ENCODE data around the gene CCSER1. TPM values are rescaled to one million over a fixed set of nuclear protein-coding genes. Genes with fewer than 3 reads are reported as not detected.

The CCSER1 gene
- total RNA-seq, 1 experiment from 2014 or later = 0.05 TPM

- no peak for TF ChIP-seq SIN3A (IDR thresholded peaks at IDR 0.05; ENCODE audit: borderline replicate concordance, insufficient read depth, low read depth, low read length)
- no peak for TF ChIP-seq CTCF (IDR thresholded peaks at IDR 0.05)
- no peak for TF ChIP-seq REST (IDR thresholded peaks at IDR 0.05; ENCODE audit: insufficient read depth in 1 of 2, low read depth in 2 of 2, low read length in 1 of 2)
- Histone ChIP-seq H3K36me3 (ENCODE audit: control insufficient read depth, insufficient read depth, low read length) (no peaks in the 10 kb centered on the region), H3K27me3 (ENCODE audit: control insufficient read depth, insufficient read depth, low read length) (no peaks in the 10 kb centered on the region), H3K9me3 (ENCODE audit: control insufficient read depth, insufficient read depth, low read depth, low read length) (no peaks in the 10 kb centered on the region), H3K27ac (ENCODE audit: low read length) (no peak overlapping the region), H3K4me3 (ENCODE audit: low read depth in 2 of 2, low read length in 2 of 2) (no peak overlapping the region), H3K4me1 (ENCODE audit: control insufficient read depth, insufficient read depth, low read length) (no peaks in the 10 kb centered on the region)
- intact Hi-C loops (cut with micrococcal nuclease; ENCODE audit: unreplicated experiment) (no loop called here), in situ Hi-C loops (cut with HindIII; ENCODE audit: low pct_unique_long_range_greater_than_20kb, low sequenced_read_pairs) (no loop called here)
- CTCF ChIA-PET = no interaction called here
- no peak for DNase-seq (ENCODE audit: low read depth, low spot score)
- no peak for ATAC-seq
- no TSS peak for BruUV-seq (replicated peaks)
- POLR2A ChIA-PET = no interaction called here
These were observed 863.1 kb downstream of the CCSER1 start for GRCh38 chr4:90990284-90990683.

GRCh38 chr4:90992213-90992612 lies 865.0 kb downstream of the CCSER1 start:
- ChIA-PET CTCF (no interaction called here), POLR2A (no interaction called here)
- BruUV-seq (replicated peaks) = no TSS peak
- Histone ChIP-seq H3K27ac (ENCODE audit: low read length) (no peak overlapping the region), H3K27me3 (ENCODE audit: control insufficient read depth, insufficient read depth, low read length) (no peaks in the 10 kb centered on the region), H3K4me3 (ENCODE audit: low read depth in 2 of 2, low read length in 2 of 2) (no peak overlapping the region), H3K9me3 (ENCODE audit: control insufficient read depth, insufficient read depth, low read depth, low read length) (no peaks in the 10 kb centered on the region), H3K36me3 (ENCODE audit: control insufficient read depth, insufficient read depth, low read length) (no peaks in the 10 kb centered on the region), H3K4me1 (ENCODE audit: control insufficient read depth, insufficient read depth, low read length) (no peaks in the 10 kb centered on the region)
- no peak for ATAC-seq
- TF ChIP-seq SIN3A (IDR thresholded peaks at IDR 0.05; ENCODE audit: borderline replicate concordance, insufficient read depth, low read depth, low read length) (no peak), REST (IDR thresholded peaks at IDR 0.05; ENCODE audit: insufficient read depth in 1 of 2, low read depth in 2 of 2, low read length in 1 of 2) (no peak), POLR2AphosphoS5 (IDR thresholded peaks at IDR 0.05; ENCODE audit: low read depth, low read length) (no peak), CTCF (IDR thresholded peaks at IDR 0.05) (no peak), TCF7L2 (IDR thresholded peaks at IDR 0.05; ENCODE audit: low read depth, low read length) (no peak)
- DNase-seq (ENCODE audit: low read depth, low spot score) = no peak
- in situ Hi-C loops (cut with HindIII; ENCODE audit: low pct_unique_long_range_greater_than_20kb, low sequenced_read_pairs) = no loop called here
- intact Hi-C loops (cut with micrococcal nuclease; ENCODE audit: unreplicated experiment) = no loop called here
